ENCODE data around the gene KIFBP.

The KIFBP gene

GRCh38 chr10:69052736-69053135 lies 64.1 kb downstream of the KIFBP start:
- DNase-seq = no peak

GRCh38 chr10:69055241-69055640 lies 66.6 kb downstream of the KIFBP start:
- no peak for DNase-seq

DNA sequence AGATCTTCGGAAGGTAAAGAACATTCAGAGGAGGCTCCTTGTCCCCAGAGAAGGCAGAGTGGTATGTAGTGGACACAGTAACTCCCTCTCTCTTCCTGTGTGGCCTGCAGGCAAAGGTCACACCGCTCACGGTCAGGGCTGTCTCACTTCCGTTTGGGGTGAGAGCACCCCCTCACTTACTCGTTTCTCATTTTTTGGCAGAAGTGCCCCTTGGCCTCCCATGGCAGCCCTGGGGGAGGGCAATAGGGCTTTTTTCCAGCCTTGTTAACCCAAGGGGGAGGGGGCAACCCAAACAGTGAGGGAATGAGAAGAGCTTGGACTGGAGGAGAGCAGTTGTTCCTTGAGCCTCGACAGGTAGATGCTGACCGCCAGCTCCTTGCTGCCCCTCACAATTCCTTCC lies 67.5 kb downstream of the KIFBP start:
- DNase-seq = no peak

- DNase-seq = no peak
Measured at GRCh38 chr10:69056536-69057260, 68.1 kb downstream of the KIFBP start.

DNA sequence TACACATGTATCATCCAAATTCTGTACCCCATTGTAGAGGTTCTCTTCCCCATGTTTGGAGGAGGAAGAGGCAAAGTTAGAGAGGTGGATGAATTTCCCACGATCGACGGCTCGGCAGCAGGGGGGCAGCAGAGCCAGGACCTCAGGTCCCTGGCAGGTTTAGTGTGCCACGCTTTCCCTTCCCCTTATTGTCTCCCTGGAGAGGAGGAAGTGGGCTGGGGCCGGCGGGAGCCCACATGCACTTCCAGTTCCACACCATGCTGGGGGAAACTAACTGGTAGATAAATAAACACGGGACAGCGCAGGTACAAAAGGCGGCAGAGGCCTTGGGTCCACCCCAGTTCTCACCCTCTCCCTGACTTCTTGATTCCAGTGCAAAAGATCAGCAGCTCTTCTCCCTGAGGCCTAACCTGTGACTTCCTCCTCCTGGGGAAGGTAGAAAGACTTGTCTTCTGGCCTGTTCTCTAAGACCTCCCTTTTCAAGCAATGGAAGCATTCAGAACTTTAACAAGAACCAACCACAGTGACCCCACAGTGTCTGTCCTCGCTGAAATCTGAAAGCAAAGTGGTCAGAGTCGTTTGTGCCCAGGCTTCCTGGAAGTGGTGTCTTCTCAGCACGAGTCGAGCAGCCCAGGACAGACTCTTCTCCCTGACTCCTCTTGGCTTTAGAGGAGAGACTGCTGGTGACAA lies 68.8 kb downstream of the KIFBP start:
- DNase-seq = no peak

DNA sequence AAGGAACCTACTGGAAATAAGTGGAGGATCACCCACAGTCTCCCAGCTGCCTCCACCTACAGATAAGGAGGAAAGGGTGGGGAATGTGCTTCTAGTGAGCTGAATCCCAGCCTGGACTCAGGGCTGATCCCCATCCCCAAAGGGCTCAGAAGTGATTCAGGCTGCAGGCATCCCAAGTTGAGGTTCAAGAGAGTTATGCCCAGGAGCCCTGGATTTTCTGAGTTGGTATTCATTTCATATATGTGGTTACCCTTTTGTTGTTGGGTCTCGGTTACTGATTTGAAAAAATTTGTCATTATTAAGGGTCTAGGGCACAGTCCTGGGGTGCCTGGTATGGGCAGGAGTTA lies 69.3 kb downstream of the KIFBP start:
- no peak for DNase-seq

DNA sequence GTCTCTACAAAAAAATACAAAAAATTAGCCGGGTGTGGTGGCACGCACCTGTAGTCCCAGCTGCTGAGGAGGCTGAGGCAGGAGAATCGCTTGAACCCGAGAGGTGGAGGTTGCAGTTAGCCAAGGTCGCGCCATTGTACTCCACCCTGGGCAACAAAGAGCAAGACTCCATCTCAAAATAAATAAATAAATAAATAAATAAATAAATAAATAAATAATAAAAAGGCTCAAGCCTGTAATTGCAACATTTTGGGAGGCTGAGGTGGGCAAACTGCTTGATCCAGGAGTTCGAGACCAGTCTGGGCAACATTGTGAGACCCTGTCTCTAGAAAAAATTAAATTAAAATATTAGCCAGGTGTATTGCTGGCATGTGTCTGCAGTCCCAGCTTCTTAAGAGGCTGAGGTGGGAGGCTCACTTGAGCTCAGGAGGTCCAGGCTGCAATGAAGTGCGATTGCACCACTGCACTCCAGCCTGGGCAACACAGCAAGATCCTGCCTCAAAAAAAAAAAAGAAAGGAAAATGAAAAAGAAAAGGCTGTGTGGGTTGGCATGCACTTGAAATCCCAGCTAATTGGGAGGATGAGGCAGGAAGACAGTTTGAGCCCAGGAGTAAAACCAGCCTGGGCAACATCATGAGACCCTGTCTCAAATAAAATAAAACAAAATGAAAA lies 71.7 kb downstream of the KIFBP start:
- DNase-seq = no peak

- peak; percentile 53 for DNase-seq
Measured at GRCh38 chr10:69061305-69062161, 72.9 kb downstream of the KIFBP start.

DNA sequence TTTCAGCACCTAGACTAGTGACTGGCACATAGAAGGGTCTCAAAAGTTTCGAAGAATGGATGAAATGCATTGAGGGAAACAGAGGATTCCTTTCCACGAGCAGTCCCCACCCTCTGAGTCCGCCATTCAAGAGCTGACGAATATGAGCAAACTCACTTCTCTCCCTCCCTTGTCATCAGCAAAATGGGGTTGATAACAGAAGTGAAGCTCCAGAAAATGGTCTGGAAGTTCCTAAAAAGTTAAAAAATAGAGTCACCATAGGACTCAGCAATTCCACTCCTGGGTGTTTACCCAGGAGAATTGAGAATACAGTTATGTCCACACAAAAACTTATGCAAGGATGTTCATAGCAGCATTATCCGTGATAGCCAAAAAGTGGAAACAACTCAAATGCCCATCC lies 74.3 kb downstream of the KIFBP start:
- DNase-seq = no peak

DNA sequence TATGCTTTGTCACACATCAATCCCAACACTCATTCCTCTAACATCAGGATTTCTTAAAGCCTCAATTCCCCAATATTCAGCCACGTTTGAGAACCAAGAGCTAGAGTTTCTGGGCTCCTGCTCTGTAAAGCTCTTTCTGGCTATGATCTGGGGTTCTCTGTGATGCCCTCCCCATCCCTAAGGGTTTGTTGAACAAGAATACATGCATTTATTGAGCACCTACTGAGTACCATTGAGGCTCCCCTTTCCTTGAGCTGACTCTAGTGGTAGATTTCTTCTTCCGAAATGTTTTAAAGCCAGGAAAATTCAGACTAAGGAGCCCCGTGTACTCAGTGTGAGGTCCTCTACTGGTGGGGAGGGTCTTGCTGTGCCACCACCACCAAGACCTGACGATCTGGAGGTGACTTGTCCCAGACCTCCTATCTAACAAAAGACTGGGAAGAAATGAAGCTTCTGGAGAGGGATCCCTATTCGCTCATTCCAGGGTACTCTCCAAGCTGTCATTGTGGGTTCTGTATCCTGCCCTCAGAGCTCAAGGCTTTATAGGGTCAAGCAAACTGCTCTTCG lies 76.2 kb downstream of the KIFBP start:
- DNase-seq = no peak

GRCh38 chr10:69065406-69066361 lies 77.1 kb downstream of the KIFBP start:
- DNase-seq = no peak
